Measurements from ENCODE around the gene OR51B5. TPM values are rescaled to one million over a fixed set of nuclear protein-coding genes. Genes with fewer than 3 reads are reported as not detected.
"Not testable (repeated sequence)": the region's sequence is repeated elsewhere in the genome, so short reads cannot be mapped to it uniquely, and the experiment has no call there.

The OR51B5 gene
- total RNA-seq, 1 donor, result 0.43 TPM

GRCh38 chr11:5303626-5304025 is 39.7 kb downstream of the OR51B5 start:
- H3K4me3 ChIP-seq (ENCODE audit: low read depth, low read length), result no peak overlapping the region
- DNase-seq (ENCODE audit: low read depth), result no peak
- TF ChIP-seq CTCF (IDR thresholded peaks at IDR 0.05; ENCODE audit: insufficient read depth, low read depth, low read length), result no peak

GRCh38 chr11:5301846-5302245 is 41.5 kb downstream of the OR51B5 start, which contains the start of gene OR51B4:
TSS of gene OR51B4 (minus strand) at chr11:5301946. CDS start at chr11:5301946, 0 bp downstream.
- DNase-seq (ENCODE audit: low read depth), result no peak
- no peak within 1 kb of the TSS for H3K4me3 ChIP-seq (ENCODE audit: low read depth, low read length)
- no peak for TF ChIP-seq CTCF (IDR thresholded peaks at IDR 0.05; ENCODE audit: insufficient read depth, low read depth, low read length)

GRCh38 chr11:5300251-5300650 is 43.1 kb downstream of the OR51B5 start:
- H3K4me3 ChIP-seq (ENCODE audit: low read depth, low read length), result no peak overlapping the region
- DNase-seq (ENCODE audit: low read depth), result no peak

GRCh38 chr11:5298451-5298850 is 44.9 kb downstream of the OR51B5 start:
- no peak overlapping the region for H3K4me3 ChIP-seq (ENCODE audit: low read depth, low read length)
- DNase-seq (ENCODE audit: low read depth), result no peak
- TF ChIP-seq CTCF (IDR thresholded peaks at IDR 0.05; ENCODE audit: insufficient read depth, low read depth, low read length), result no peak

More at GRCh38 chr11:5300251-5300650, 43.1 kb downstream of the OR51B5 start:
- no peak for TF ChIP-seq CTCF (IDR thresholded peaks at IDR 0.05; ENCODE audit: insufficient read depth, low read depth, low read length)

- DNase-seq (ENCODE audit: low read depth), result no peak
- no peak for TF ChIP-seq CTCF (IDR thresholded peaks at IDR 0.05; ENCODE audit: insufficient read depth, low read depth, low read length)
These were observed 45.5 kb downstream of the OR51B5 start for GRCh38 chr11:5297721-5298323.

GRCh38 chr11:5294342-5294995 is 48.9 kb downstream of the OR51B5 start:
- H3K4me3 ChIP-seq (ENCODE audit: low read depth, low read length); DNase-seq (ENCODE audit: low read depth): not testable (repeated sequence)

More at GRCh38 chr11:5297721-5298323, 45.5 kb downstream of the OR51B5 start:
- H3K4me3 ChIP-seq (ENCODE audit: low read depth, low read length), result no peak overlapping the region

GRCh38 chr11:5293028-5293427 is 50.3 kb downstream of the OR51B5 start:
- no peak for DNase-seq (ENCODE audit: low read depth)
- H3K4me3 ChIP-seq (ENCODE audit: low read depth, low read length), result no peak overlapping the region
- no peak for TF ChIP-seq CTCF (IDR thresholded peaks at IDR 0.05; ENCODE audit: insufficient read depth, low read depth, low read length)

Small RNAs within 50 kb of the gene (small RNA-seq; reads per million reads assigned to genes)
- not detected for gene AC104389.3

Other genes starting within 250 kb of the OR51B5 start
- not detected in 2 replicates for gene OR52A5, start 205.2 kb downstream of the OR51B5 start, total RNA-seq
- not detected in 2 replicates for gene OR52A1, start 188.8 kb downstream of the OR51B5 start, total RNA-seq
- gene OR51V1, start 142.8 kb downstream of the OR51B5 start, total RNA-seq, result not detected in 2 replicates
- not detected in 2 replicates for gene HBB, start 116.5 kb downstream of the OR51B5 start, total RNA-seq
- 0.32 and 0.43 TPM in 2 replicates for gene HBD, start 109.0 kb downstream of the OR51B5 start, total RNA-seq
- not detected in 2 replicates for gene HBG1, start 93.7 kb downstream of the OR51B5 start, total RNA-seq
- not detected in 2 replicates for gene HBG2, start 88.7 kb downstream of the OR51B5 start, total RNA-seq
- 0.97 and 1.7 TPM in 2 replicates for gene HBE1, start 73.6 kb downstream of the OR51B5 start, total RNA-seq
- 0.43 TPM in 1 of 2 replicates, not detected in the other for gene OR51B4, start 41.6 kb downstream of the OR51B5 start, total RNA-seq
- gene OR51B2, start 19.2 kb downstream of the OR51B5 start, total RNA-seq, result not detected in 2 replicates
- gene OR51B6, start 8.0 kb upstream of the OR51B5 start, total RNA-seq, result not detected in 2 replicates
- gene OR51M1, start 40.3 kb upstream of the OR51B5 start, total RNA-seq, result under 0.01 TPM in 1 of 2 replicates, not detected in the other
- gene OR51Q1, start 78.6 kb upstream of the OR51B5 start, total RNA-seq, result not detected in 2 replicates
- gene OR51I1, start 98.0 kb upstream of the OR51B5 start, total RNA-seq, result under 0.01 TPM in 1 of 2 replicates, not detected in the other
- not detected in 2 replicates for gene OR51I2, start 105.8 kb upstream of the OR51B5 start, total RNA-seq
- not detected in 2 replicates for gene OR52D1, start 145.2 kb upstream of the OR51B5 start, total RNA-seq
- gene UBQLN3, start 166.4 kb upstream of the OR51B5 start, total RNA-seq, result 0.43 TPM in 1 of 2 replicates, not detected in the other
- gene UBQLNL, start 173.2 kb upstream of the OR51B5 start, total RNA-seq, result under 0.01 TPM in 2 replicates
- gene OR52H1, start 205.0 kb upstream of the OR51B5 start, total RNA-seq, result 0.32 and 0.86 TPM in 2 replicates
- not detected in 2 replicates for gene OR52B6, start 237.4 kb upstream of the OR51B5 start, total RNA-seq